ENCODE results near the gene UNC93B1. TPM values are rescaled to one million over a fixed set of nuclear protein-coding genes. Genes with fewer than 3 reads are reported as not detected.

Gene UNC93B1
- total and polyA plus RNA-seq, 2 of the 13 experiments (the other 11 are each of a cell fraction or from before 2014, with no cell fraction given), result 8.8 to 18.9 TPM

GRCh38 chr11:68020575-68020974, 16.7 kb upstream of the UNC93B1 start (continued):
- TF ChIP-seq ZNF773 (CRISPR knock-in tag; IDR thresholded peaks at IDR 0.05; ENCODE audit: borderline replicate concordance) (no peak), HOMEZ (CRISPR knock-in tag; IDR thresholded peaks at IDR 0.05; ENCODE audit: low read depth) (no peak), NCOA2 (CRISPR knock-in tag; IDR thresholded peaks at IDR 0.05) (no peak), SRSF1 (optimal IDR thresholded peaks at IDR 0.05; ENCODE audit: low read depth, low read length) (no peak), GTF2F1 (IDR thresholded peaks at IDR 0.05; ENCODE audit: low read length) (no peak), ZNF350 (CRISPR knock-in tag; IDR thresholded peaks at IDR 0.05; ENCODE audit: borderline replicate concordance, low read depth) (peak; percentile 66; the same call in 1 of the 2 replicates), NR2F6 (IDR thresholded peaks at IDR 0.05) (no peak), NR2F6 (CRISPR knock-in tag; IDR thresholded peaks at IDR 0.05) (peak; percentile 47), ZSCAN21 (CRISPR knock-in tag; IDR thresholded peaks at IDR 0.05; ENCODE audit: borderline replicate concordance) (peak; percentile 77; the same call in 1 of the 2 replicates), ZNF713 (CRISPR knock-in tag; IDR thresholded peaks at IDR 0.05) (no peak), ZNF580 (CRISPR knock-in tag; IDR thresholded peaks at IDR 0.05; ENCODE audit: borderline replicate concordance, low read depth) (peak; percentile 49; the same call in 1 of the 2 replicates), ZNF687 (CRISPR knock-in tag; IDR thresholded peaks at IDR 0.05) (peak; percentile 84), ZNF451 (CRISPR knock-in tag; IDR thresholded peaks at IDR 0.05) (no peak)
- TF ChIP-seq, protein P1, sequence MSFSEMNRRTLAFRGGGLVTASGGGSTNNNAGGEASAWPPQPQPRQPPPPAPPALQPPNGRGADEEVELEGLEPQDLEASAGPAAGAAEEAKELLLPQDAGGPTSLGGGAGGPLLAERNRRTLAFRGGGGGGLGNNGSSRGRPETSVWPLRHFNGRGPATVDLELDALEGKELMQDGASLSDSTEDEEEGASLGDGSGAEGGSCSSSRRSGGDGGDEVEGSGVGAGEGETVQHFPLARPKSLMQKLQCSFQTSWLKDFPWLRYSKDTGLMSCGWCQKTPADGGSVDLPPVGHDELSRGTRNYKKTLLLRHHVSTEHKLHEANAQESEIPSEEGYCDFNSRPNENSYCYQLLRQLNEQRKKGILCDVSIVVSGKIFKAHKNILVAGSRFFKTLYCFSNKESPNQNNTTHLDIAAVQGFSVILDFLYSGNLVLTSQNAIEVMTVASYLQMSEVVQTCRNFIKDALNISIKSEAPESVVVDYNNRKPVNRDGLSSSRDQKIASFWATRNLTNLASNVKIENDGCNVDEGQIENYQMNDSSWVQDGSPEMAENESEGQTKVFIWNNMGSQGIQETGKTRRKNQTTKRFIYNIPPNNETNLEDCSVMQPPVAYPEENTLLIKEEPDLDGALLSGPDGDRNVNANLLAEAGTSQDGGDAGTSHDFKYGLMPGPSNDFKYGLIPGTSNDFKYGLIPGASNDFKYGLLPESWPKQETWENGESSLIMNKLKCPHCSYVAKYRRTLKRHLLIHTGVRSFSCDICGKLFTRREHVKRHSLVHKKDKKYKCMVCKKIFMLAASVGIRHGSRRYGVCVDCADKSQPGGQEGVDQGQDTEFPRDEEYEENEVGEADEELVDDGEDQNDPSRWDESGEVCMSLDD (CRISPR knock-in tag; IDR thresholded peaks at IDR 0.05; ENCODE audit: borderline replicate concordance), result no peak
- TF ChIP-seq, protein P2, sequence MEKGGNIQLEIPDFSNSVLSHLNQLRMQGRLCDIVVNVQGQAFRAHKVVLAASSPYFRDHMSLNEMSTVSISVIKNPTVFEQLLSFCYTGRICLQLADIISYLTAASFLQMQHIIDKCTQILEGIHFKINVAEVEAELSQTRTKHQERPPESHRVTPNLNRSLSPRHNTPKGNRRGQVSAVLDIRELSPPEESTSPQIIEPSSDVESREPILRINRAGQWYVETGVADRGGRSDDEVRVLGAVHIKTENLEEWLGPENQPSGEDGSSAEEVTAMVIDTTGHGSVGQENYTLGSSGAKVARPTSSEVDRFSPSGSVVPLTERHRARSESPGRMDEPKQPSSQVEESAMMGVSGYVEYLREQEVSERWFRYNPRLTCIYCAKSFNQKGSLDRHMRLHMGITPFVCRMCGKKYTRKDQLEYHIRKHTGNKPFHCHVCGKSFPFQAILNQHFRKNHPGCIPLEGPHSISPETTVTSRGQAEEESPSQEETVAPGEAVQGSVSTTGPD (CRISPR knock-in tag; IDR thresholded peaks at IDR 0.05), result no peak
- TF ChIP-seq, protein P3, sequence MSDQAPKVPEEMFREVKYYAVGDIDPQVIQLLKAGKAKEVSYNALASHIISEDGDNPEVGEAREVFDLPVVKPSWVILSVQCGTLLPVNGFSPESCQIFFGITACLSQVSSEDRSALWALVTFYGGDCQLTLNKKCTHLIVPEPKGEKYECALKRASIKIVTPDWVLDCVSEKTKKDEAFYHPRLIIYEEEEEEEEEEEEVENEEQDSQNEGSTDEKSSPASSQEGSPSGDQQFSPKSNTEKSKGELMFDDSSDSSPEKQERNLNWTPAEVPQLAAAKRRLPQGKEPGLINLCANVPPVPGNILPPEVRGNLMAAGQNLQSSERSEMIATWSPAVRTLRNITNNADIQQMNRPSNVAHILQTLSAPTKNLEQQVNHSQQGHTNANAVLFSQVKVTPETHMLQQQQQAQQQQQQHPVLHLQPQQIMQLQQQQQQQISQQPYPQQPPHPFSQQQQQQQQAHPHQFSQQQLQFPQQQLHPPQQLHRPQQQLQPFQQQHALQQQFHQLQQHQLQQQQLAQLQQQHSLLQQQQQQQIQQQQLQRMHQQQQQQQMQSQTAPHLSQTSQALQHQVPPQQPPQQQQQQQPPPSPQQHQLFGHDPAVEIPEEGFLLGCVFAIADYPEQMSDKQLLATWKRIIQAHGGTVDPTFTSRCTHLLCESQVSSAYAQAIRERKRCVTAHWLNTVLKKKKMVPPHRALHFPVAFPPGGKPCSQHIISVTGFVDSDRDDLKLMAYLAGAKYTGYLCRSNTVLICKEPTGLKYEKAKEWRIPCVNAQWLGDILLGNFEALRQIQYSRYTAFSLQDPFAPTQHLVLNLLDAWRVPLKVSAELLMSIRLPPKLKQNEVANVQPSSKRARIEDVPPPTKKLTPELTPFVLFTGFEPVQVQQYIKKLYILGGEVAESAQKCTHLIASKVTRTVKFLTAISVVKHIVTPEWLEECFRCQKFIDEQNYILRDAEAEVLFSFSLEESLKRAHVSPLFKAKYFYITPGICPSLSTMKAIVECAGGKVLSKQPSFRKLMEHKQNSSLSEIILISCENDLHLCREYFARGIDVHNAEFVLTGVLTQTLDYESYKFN (CRISPR knock-in tag; conservative IDR thresholded peaks at IDR 0.05), result no peak
